Kidney tubule cell (primary cell): ENCODE measurements around the gene ZYG11B.
"Not testable (repeated sequence)": the region's sequence is repeated elsewhere in the genome, so short reads cannot be mapped to it uniquely, and the experiment has no call there.

Source experiments
- DNase-seq: peaks from one replicate; pipeline ENCODE4 v3.0.0-alpha.2; 2018; ENCODE audit warnings: low spot score

Gene ZYG11B

DNA sequence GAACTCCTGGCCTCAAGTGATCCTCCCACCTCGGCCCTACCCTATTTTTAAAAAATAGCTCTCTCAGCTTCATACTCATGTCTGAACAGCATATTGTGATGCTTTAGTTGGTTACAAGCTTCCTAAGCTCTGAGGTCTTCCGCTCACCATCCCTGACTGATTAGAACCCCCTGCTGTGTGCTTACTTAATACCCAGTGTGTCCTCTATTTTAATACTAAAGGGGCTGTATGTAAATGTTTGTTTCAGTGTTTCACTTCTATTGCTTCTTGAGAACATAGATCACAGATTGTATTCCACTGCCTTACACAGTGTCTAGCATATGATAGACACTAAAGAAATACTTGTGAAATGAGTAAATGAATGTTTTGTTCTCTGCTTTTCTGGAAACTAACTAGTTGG lies 29.8 kb downstream of the ZYG11B start:
- DNase-seq: no peak

DNA sequence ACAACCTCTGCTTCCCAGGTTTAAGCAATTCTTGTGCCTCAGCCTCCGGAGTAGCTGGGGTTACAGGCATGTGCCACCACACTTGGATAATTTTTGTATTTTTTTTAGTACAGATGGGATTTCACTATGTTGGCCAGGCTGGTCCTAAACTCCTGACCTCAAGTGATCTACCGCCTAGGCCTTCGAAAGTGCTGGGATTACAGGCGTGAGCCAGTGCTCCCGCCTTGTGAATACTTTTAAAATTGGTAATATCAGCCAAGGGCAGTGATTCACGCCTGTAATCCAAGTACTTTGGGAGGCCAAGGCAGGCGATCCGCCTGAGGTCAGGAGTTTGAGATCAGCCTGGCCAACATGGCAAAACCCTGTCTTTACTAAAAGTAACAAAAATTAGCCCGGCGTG lies 33.7 kb downstream of the ZYG11B start:
- DNase-seq: no peak

DNA sequence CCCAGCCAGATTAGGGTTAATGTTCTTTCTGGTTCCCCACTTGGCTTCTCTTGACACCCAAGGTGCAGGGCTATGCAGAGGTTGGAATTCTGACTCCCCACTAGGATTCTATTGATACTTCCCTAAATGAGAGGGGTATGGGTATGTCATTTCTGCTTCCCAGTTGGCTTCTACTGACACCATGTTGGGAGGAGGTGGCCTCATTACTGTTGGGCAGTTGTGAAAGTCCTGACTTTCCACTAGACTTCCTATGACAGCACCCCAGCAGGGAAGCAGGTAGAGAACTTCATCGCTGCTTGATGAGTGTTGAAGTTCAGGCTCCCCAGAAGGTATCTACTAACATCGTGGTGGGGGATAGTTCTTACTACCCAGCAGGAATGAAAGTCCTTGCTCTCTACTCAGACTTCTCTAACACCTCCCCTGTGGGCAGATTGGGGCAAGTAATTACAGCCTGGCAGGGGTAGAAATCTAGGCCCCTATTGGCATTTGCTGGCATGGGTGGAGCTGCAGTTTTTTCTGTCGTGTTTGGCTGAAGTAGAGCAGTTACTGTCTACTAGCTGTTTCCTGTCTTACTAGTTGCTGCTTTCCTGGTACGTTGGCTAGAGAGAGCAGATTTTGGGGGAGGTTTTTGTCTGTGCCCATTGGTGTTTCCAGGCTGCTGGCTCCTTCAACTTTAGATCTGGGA lies 41.5 kb downstream of the ZYG11B start:
- DNase-seq: no peak

DNA sequence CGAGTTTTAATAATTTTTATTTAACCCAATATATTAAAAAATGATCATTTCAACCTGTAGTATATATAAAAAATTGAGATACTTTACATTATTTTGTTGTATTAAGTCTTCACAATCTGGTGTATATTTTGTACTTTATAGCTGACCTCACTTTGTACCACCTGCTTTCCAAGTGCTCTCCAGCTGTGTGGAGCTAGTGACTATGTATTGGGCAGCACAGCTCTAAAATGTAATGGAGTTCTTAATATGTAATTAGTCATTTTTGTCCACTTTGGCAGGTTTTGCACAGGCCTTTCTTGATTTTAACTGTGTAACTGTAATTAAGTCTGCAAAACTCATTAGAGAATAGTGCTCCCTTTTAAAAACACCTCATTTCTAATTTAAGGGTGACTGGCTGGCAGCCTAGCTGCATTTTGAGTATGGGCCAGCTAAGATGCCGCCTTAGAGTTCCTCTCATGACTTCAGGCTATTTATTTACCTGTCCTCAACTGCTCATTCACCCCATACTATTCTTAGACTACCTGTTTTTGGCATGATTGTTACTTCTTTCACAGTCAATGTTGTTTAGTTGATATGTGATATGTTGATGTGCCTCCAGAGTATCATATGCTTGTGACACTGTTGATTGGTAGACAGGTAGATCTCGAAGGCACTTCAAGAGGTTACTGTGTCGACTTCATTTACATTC lies 43.2 kb downstream of the ZYG11B start:
- no peak for DNase-seq

DNA sequence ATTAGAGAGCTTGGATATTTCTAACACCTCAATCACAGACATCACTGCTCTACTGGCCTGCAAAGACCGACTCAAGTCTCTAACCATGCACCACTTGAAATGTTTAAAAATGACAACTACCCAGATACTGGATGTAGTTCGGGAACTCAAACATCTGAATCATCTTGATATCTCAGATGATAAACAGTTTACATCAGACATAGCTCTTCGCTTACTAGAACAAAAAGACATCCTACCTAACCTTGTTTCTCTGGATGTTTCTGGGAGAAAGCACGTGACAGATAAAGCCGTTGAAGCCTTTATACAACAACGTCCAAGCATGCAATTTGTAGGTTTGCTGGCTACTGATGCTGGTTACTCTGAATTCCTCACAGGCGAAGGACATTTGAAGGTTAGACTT lies 45.1 kb downstream of the ZYG11B start:
- DNase-seq: no peak

DNA sequence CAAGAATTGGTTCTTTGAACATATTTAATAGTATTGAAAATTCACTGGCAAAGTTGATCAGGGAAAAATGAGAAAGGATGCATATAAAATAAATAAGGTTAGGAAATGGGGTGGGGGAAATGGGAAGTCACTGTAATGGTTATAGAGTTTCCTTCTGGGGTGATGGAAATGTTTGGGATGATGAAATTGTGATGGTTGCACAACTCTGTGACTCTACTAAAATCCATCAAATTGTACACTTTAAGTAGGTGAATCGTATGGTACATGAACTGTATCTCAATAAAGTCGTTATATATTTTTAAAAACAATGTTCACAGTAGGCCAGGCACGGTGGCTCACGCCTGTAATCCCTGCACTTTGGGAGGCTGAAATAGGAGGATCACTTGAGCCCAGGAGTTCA lies 59.9 kb downstream of the ZYG11B start:
- no peak for DNase-seq

DNA sequence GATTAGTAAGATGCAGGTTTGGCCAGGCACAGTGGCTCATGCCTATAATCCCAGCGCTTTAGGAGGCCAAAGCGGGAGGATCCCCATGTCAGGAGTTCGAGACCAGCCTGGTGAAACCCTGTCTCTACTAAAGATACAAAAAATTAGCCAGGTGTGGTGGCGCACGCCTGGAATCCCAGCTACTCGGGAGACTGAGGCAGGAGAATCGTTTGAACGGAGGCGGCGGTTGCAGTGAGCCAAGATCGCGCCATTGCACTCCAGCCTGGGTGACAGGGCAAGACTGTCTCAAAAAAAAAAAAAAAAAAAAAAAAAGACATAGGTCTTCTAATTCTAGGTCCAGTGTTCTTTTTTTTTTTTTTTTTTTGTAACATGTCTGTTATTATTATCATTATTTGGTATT lies 64.2 kb downstream of the ZYG11B start:
- not testable (repeated sequence) for DNase-seq

DNA sequence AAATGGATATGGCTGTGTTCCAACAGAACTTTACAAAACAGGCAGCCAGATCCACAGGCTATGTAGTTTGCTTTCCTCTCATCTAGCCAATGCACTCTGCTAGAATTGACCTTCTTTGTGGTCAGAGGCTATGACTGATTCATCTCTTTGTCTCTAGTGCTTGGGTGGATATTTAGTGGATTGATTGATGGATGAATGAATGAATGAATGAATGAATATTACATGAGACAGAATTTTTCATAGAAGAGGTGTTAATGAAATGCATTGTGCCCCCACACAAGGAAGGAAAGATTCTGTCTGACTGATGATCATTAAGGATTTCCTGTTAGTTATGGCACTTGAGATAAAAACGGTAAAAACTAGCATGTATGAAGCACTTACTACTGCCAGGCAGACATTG lies 65.8 kb downstream of the ZYG11B start:
- peak; percentile 33 for DNase-seq

DNA sequence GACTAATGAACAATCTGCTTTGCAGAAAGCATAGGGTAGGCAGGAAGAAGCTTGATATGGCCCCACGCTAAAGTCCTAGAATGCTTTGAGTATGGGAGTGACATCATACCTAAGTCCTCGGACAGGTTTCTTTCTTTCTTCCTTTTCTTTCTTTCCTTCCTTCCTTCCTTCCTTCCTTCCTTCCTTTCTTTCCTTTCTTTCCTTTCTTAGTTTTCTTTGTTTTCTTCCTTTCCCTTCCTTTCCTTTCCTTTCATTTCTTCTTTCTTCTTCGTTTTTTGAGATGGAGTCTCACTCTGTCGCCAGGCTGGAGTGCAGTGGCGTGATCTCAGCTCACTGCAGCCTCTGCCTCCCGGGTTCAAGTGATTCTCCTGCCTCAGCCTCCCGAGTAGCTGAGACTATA lies 67.5 kb downstream of the ZYG11B start:
- not testable (repeated sequence) for DNase-seq

DNA sequence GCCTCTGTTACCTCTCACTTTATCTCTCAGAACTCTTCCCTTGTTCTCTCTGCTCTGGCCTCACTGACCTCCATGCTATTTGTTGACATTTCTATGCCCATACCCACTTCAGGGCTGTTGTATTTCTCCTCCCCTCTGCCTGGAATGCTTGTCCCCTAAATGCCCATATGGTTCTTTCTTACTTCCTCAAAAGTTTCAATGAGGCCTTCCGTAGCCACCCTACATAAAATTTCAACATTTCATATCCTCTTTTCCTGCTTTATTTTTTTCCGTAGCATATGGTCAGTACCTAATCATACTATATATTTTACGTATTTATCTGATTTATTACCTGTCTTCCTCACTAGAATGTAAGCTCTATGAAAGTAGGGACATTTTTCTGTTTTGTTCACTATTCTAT lies 69.2 kb downstream of the ZYG11B start:
- DNase-seq: no peak

DNA sequence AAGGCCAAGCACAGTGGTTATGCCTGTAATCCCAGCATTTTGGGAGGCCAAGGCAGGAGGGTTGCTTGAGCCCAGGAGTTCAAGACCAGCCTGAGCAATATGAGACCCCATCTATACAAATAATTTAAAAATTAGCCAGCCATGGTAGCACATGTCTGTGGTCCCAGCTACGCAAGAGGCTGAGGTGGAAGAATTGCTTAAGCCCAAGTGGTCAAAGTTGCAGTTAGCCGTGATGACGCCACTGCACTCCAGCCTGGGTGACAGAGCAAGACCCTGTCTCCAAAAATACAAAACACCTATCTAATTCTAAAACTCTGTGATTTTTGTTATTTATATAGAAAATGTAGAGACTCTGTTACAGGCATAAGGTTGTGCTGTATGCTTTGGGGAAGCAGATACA lies 72.1 kb downstream of the ZYG11B start:
- no peak for DNase-seq

DNA sequence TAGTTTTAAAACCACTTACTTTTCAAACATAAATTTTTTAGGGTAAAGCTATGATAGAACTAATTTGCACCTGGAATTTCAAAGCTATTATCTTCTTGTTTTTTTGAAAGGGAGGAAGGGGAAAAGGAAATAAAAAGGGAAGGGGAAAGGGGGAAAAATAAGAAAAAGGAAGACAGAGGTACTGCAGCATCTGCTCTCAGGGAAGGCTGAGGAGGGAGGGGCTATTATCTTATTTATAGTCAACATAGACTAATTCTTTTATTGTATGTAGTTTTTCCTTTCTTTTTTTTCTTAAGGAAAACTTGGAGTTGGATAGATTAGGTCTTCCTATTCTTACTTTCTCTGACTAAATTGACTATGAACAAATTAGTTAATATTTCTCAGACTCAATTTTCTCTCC lies 74.8 kb downstream of the ZYG11B start:
- no peak for DNase-seq

DNA sequence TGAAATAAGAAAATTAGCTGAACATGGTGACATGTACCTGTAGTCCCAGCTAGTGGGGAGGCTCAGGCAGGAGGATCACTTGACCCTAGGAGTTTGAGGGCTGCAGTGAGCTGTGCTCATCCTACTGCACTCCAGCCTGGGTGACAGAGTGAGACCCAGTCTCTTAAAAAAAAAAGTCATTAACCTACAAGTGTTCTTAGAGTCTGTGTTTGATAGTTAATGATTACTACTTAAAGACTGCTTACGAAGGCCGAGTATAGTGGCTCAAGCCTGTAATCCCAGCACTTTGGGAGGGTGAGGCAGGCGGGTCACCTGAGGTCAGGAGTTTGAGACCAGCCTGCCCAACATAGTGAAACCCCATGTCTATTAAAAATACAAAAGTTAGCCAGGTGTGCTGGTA lies 77.8 kb downstream of the ZYG11B start:
- not testable (repeated sequence) for DNase-seq

DNA sequence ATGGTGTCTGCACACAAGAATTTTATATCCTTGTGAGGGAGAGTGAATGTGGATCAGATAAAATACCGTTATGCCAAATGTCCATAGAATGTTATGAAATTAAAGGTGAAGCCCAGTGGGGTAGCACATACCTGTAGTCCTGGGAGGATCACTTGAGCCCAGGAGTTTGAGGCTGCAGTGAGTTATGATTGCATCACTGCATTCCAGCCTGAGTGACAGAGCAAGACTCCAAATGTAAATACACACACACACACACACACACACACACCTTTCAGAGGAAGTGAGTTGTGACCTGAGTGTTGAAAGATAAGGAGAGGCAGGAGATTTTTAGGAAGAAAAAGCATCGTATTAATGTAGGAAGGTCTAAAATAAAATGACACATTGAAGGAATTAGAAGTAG lies 88.2 kb downstream of the ZYG11B start:
- peak; percentile 80 for DNase-seq

DNA sequence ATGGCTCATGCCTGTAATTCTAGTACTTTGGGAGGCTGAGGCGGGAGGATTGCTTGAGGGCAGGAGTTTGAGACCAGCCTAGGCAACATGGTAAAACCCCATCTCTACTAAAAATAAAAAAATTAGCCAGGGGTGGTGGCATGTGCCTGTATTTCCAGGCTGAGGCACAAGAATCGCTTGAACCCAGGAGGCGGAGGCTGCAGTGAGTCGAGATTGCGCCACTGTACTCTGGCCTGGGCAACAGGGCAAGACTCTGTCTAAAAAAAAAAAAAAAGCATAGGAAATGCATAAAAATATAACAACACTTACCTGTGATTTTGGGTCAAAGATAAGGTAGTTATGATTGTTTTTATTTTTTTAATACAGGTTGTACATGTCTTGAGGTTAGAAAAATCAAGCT lies 94.6 kb downstream of the ZYG11B start:
- not testable (repeated sequence) for DNase-seq

DNA sequence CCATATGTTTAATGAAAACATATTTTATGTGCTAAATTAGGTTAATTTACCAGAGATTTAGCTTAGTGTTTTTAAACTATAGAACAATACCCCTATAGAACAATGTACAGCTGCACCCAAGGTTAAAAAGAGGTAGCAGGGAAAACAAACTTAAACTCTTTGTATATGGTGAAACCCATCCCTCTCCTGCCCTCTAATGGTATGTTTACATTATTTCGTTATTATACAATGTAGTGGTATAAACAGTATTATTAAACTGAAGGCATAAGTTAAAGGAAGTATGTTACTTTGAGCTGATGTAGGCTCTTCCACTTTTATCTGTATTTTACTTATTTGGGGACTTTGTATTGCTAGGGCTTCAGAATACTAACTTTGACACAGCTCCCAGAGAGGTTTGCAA lies 99.6 kb downstream of the ZYG11B start:
- no peak for DNase-seq

DNA sequence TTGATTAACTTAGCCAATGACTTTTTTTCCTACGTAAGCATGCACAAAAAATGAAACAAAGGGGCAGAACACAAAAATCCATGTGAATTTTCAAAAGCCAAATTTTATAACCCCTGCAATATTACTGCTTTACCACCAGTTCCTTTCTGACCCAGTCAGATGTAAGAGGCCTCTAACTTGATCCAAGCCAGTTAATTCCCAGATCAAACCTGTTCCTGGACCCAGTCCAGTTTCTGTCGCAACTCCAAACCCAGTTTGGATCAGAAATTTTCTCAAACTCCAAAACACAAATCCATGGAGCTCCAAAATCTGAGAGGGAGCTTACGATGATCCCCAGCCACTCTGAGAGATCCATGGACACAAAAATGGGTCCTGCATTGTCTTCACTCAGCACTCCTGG lies 108.5 kb downstream of the ZYG11B start:
- no peak for DNase-seq

DNA sequence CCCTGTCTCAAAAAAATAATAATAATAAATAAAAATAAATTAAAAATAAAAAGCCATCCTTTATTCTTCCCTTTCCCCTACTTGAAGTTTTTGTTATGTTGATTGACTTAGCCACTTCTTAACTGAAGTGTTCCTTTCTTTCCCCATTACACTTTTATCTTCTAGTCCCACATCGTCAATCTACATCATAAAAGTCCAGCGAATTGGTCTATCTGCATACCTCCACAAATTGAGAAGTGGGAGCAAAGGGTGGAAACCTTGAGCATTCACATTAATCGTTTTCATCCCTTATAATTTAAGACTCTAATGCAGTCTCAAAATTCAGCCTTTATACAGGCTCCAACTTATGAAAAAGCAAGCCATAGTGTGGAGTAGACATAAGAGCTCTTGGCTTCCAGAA lies 109.8 kb downstream of the ZYG11B start:
- no peak for DNase-seq

DNA sequence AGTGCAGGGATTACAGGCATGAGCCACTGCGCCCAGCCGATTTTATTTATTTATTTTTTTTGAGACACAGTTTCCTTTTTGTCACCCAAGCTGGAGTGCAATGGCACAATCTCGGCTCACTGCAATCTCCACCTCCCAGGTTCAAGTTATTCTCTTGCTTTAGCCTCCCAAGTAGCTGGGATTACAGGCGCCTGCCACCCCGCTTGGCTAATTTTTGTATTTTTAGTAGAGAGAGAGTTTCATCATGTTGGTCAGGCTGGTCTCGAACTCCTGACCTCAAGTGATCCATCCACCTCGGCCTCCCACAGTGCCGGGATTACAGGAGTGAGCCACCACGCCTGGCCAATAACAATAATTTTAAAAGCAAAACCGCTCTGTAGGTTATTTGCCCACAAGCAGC lies 112.9 kb downstream of the ZYG11B start:
- DNase-seq: not testable (repeated sequence)

DNA sequence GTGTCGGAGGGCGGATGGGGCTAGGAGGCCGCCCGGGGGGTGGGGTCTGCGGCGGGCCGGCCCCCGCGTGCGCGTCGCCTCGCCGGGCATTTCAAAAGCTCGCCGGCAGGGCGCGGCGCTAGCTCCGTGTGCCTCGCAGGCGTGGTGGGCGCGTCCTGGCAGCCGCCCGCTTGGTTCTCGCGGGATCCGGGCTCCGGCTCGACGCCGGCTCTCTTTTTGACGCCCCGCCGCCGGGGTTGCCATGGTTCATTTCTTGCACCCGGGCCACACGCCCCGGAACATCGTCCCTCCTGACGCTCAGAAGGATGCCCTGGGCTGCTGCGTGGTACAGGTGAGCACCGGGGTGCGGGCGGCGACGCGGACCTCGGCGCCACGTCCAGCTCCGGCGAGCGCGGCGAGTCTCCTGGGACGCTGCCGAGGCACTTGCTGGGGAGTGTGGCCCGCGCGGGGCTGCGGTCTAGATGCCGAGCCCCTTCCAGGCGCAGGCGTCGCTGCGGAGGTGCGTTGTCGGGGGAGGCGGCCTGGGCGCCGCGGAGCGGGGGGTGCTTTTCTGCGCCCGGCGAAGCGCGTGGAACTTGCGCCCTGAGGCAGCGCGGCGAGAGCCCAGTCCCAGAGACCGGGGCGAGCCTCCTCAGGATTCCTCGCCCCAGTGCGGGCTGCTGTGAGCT lies 116.5 kb downstream of the ZYG11B start, which contains the start of gene ZYG11A:
TSS of gene ZYG11A (plus strand) at position 118 of the 668 bp plus-strand sequence. CDS start at position 242, 124 bp downstream.
- DNase-seq: peak; percentile 88

DNA sequence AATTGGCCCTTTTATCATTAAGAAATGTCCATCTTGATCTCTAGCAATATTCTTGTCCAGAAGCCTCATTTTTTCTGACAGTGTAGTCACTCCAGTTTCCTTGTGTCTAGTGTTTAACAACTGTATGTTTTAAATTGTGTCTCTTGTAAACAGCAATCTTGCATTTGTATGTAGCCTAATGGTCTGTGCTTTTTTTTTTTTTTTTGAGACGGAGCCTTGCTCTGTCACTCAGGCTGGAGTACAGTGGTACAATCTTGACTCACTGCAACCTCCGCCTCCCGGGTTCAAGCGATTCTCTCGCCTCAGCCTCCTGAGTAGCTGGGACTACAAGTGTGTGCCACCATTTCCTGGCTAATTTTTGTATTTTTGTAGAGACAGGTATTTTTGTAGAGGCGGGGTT lies 118.9 kb downstream of the ZYG11B start:
- DNase-seq: not testable (repeated sequence)

DNA sequence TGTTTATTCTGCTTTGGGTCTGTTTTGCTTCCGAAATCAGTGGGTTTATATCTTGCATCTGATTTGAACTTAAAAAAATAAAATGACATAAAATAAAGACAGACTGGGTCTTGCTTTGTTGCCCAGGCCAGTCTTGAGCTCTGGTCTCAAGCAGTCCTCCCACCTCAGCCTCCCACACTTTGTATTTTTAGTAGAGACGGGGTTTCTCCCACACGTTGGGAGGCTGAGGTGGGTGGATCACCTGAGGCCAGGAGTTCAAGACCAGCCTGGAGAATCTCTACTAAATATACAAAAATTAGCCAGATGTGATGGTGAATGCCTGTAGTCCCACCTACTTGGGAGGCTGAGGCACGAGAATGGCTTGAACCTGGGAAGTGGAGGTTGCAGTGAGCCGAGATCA lies 122.2 kb downstream of the ZYG11B start:
- no peak for DNase-seq

DNA sequence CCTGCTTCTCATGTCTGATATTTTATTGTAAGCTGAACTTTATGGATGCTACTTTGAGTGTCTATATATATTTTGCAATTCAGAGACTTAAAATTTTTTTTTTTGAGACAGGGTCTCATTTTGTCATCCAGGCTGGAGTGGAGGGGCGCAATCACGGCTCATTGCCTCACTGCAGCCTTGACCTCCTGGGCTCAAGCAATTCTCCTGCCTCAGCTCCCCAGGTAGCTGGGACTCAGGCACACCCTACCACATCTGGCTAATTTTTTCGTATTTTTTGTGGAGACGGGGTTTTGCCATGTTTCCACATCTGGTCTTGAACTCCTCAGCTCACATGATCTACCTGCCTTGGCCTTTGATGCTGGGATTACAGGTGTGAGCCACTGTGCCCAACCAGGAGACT lies 124.7 kb downstream of the ZYG11B start:
- DNase-seq: no peak
